GM15510 (cell line): ENCODE measurements around the gene SOAT2.

Source experiments
- POLR2A ChIP-seq: IDR thresholded peaks from 3 replicates; pipeline ENCODE4 v1.6.1; 2011; ENCODE audit warnings: borderline replicate concordance; ENCODE audit not compliant: insufficient read length; ENCODE audit errors: extremely low read depth

SOAT2 gene

DNA sequence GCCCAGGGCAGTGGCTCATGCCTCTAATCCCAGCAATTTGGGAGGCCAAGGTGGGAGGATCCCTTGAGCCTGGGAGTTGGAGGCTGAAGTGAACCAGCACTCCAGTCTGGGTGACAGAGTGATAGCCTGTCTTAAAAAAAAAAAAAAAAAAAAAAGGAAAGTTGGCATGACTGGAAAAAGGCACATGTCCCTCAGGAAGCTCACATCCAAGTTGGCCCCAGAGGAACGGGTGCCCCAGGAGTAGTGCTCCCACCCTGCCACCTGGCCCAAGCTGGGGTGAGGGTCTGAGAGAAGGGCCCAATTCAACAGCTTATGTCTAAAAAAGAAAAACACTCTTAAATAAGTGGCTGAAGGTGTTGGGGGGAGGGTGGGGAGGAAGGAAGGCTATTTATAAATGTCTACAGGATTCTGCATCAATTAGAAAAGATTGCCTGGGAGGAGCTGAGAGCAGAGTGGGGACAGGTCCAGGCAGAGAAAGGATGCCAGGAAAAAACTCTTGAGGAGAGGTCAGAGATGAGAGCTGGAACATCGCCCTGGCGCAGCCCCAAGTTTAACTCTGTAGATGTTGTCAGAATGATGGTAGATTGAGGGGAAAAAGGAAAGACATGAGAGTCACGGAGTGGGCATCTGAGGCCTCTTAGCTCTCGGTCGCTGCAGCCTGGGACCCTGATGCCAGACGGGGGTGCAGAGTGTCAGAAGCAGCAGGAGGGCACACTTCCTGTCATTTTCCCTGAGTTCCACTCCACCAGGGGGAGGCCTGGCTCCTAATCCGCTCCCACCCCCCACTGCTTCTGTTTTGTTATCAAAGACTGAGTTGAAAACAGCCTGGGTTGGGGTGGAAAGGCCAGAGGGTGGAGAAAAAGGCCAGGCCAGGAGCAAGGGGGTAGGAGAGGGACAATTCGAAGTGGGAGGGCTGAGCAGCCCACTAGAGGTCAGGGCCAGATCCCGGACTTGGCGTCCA lies 31.4 kb upstream of the SOAT2 start:
- no peak for TF ChIP-seq POLR2A

DNA sequence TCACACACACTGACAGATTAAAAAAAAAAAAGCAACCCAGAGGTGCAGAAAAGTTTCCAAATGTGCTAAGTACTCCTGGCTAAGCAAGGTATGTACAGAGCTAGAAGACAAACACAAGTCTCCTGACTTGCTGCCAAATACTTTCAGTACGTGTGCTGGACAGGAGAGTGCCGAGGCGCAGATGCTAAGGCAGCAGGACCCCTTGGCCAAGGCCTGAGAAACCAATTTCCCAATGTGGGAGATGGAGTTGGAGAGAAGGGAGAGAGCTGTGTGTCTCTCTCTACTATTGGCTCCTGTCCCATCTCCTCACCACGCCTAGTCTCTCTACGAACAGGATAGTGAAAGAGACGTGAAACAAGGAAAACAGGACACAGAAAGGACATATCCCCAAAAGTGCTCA lies 29.4 kb upstream of the SOAT2 start:
- no peak for TF ChIP-seq POLR2A

DNA sequence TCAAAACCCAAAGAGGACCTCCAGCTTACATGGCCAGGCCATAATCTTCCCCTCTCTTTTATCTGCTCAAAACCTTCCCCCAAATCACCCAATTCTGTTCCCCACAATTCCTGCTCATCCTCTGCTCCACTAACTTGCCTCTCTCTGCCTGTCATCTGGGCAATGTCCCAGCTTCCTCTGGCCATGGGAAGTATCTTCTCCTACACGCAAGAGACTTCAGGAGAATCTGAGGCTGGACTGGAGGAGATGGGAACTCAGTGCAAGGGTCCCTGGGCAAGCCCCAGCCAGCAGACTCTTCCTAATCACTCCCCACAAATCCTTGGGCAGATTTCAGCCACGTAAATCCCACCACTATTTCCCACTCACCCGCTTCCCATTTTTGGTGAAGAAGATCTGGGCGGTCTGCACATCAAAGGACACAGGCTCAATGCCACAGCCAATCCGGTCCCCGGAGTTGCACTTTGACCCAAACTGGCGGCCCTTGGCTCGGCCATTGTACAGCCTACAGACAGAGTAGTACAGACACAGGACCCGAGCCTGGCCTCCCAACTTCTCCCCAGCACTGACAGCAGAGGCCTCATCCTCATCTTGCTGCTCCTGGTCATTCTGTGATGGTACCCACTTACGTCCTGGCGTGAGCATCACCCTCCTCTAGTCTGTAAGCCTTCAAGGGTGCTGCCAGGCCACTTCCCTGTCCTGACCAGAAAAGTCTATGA lies 28.8 kb upstream of the SOAT2 start:
- no peak for TF ChIP-seq POLR2A

DNA sequence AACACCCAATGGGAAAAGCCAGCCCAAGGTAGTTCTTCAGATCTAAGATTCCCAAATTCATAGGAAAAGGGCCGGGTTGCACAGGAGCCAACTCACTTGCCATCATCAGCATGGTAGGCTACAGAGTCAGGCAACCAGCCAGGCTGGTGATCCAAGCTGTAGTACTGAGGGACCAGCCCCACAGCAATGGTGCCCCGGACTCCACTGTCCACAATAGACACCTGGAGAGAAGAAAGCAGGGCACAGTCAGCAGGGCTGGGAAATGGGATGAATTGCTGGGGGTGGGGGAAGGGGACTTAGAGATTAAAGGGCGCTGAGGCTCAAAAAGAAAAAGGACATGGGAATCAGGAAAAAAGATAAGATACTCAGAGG lies 28.3 kb upstream of the SOAT2 start:
- no peak for TF ChIP-seq POLR2A

DNA sequence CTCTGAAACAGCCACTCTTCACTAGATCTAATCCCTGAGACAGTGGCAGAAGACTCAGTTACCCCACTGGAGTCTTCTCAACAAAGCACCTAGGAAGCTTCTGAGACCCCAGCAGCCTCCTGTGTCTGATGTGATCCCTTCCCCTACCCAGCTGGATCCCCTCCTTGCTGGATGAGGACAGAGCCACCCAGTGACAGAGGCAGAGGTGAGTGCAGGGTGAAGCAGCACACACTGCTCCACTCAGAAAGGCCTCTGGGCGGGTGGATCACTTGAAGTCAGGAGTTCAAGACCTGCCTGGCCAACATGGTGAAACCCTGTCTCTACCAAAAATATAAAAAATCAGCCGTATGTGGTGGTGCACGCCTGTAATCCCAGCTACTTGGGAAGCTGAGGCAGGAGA lies 26.8 kb upstream of the SOAT2 start:
- TF ChIP-seq POLR2A: no peak

DNA sequence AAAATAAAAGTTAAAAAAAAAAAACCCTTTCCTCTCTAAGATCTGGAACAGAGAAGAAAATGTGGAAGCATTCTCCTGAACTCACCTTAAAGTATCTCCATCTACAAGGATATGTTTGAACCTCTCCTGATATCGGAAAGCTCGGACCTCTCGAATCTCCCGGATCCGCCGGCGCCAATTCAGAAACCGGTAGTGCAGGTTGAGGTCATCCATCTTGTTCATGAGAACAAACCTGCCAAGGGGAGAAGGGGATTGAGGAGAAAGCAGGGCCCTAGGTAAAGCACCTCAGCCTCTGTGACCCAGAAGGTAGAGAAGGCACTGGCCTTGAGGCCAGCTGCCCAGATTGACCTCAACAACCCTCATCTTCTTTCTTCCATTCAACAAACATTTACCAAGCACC lies 26.3 kb upstream of the SOAT2 start:
- TF ChIP-seq POLR2A: no peak

DNA sequence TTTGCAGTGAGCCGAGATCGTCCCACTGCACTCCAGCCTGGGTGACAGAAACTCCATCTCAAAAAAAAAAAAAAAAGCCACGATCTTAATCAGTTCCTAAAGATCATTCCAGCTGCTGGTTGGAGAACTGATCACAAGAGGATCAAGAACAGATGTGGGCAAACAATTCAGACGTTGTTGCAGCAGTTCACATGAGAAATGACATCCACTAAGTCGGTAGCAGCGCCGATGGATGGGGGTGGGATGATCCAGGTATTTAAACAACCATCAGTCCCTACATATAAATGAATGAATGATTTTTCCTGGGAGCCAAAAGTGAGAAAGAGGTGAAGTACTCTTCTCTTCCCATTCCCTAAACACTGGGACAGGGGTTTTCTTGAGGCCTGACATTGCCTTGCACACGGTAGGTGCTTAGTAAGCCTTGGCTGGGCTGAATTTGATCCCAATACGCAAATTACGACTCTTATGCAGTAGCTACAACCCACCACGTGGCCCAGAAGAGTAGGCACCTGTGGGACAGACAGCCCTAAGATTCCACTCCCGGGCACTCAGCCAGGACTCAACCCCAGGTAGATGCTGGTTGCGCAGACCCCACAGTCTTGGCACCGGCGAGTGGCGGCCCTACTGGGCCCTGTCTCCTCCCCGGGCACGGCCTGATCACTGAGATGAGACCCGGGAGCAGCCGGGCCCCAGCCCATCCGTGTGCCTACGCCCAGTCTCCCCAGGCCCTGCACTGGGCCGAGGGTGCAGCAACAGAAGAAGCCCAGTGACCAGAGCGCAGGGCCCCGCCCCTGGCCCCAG lies 24.7 kb upstream of the SOAT2 start:
- no peak for TF ChIP-seq POLR2A

DNA sequence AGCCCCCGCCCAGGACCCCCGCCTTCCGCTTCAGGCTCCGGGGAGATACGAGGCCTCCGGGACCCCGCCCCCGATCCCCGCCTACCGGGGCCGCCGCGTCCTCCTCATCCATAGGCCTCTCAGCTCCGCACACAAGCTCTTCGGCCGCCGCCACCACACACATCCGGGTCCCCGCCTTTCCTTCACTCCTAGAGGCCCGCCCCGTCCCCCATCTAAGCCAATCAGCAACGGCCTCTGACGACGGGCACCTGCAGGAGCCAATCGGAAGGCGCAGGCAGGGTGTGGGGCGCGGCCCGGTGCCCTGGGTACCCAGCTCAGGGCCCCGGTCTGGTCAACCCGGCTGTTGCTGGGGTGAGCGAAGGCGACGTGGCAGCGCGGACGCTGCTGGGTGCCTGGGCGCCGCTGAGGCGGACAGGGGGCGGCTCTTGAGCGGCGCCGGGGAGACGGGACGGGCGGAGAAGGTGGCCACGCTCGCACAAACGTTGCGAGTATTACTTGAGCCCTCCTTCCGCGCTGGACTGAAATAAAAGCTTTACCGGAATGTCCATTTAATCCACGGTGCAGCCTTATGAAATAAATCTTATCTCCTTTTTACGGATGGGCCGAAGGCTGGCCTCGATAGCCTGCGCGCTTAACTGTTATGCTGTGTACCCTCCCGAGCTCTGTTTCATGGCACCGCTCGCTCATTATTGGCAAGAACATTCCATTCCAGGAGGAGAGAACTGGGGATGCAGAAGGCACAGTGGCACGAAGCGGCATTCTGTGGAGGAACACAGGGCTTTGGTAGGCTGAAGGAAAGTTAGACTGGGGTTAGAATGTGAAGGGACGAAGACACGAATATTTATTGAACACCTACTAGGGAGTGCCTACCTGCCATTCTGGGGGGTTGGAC lies 23.8 kb upstream of the SOAT2 start, which contains the start of gene SPRYD3:
SPRYD3 (minus strand) TSS at position 165 of the 892 bp plus-strand sequence; CDS start at position 108, 57 bp downstream.
- TF ChIP-seq POLR2A: peak; percentile 96

DNA sequence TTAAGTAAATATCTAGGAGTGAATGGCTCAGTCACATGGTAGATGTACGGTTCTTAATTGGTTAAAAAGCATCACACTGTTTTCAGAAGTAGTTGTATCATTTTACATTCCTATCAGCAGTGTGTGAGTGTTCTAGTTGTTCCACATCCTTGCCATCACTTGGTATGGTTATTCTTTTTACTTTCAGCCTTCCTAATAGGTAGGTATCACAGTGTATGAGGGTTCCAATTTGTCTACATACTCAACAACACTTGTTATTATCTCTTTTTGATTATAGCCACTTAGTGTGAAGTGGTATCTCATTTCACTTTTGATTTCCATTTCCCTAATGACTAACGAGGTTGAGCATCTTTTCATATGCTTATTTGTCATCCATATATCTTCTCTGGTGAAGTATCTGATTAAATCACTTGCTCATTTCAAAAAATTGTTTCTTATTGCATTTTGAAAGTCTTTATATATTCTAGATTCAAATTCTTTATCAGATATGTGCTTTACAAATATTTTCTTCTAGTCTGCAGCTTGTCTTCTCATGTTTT lies 20.6 kb upstream of the SOAT2 start:
- no peak for TF ChIP-seq POLR2A

DNA sequence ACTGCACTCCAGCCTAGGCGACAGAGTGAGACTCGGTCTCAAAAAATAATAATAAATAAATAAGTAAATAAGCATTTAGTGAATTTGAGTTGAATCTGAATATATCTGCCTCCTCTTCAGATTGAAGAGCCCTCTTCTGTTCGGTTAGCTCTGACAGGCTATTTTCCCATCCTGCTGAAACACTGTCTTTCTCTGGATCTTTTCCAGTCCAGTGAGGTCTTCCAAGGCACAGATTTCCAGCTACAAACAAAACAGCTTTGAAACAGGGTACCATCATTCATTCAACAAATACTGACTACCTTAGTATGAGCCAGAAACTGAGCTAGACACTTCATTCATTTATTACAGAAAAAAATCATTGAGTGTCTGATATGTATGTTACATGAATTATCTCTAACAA lies 16.9 kb upstream of the SOAT2 start:
- TF ChIP-seq POLR2A: no peak

DNA sequence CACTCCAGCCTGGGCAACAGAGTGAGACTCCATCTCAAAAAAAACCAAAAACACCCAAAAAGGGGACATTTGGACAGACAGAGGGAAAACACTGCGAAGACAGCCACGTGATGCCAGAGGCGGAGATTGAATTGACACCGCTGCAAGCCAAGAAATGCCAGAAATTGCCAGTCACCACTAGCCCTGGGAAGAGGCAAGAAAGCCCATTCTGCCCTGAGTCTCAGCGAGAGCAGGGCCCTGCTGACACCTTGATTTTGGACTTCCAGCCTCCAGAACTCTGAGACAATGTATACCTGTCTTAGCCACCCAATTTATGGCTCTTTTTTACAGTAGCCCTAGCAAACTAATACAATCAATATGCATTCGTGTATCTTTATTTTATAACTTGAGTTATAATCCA lies 13.2 kb upstream of the SOAT2 start:
- no peak for TF ChIP-seq POLR2A

DNA sequence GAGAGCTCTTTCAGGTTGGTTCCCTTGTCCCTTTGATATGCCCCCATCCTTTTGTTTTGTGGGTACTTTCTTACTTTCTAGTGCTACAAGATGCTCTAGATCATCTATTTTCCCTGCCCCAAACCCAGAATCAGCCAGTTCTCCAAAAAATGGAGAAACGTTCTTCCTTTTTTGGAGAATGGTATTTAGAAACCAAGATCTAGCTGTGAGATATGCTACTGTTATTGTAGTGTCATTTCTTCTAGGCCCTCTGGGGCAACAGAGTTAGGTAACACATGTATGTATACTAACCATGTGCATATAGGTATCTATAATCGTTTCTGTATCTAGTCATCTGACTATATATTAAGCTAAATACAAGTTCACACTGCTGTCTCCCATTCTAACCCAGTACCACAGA lies 12.7 kb upstream of the SOAT2 start:
- no peak for TF ChIP-seq POLR2A

DNA sequence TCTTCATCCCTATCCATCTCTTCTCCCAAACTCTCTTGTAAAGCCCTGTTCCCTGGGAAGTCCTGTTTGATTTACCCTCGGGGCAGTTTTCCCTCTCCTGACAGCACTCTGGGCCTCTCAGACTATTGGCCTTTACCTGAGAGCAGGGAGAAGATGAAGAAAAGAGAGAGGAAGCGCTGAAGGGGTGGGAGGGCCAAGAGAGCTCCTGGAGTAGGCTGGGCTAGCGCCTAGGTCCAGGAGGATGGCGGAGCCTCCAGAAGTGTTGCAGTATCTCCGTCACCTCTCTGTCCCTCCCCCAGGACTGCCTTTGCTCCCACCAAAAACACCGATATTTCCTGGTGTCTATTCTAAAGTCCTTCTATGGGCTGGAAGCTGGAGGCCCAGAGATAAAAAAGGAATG lies 11.5 kb upstream of the SOAT2 start:
- no peak for TF ChIP-seq POLR2A

DNA sequence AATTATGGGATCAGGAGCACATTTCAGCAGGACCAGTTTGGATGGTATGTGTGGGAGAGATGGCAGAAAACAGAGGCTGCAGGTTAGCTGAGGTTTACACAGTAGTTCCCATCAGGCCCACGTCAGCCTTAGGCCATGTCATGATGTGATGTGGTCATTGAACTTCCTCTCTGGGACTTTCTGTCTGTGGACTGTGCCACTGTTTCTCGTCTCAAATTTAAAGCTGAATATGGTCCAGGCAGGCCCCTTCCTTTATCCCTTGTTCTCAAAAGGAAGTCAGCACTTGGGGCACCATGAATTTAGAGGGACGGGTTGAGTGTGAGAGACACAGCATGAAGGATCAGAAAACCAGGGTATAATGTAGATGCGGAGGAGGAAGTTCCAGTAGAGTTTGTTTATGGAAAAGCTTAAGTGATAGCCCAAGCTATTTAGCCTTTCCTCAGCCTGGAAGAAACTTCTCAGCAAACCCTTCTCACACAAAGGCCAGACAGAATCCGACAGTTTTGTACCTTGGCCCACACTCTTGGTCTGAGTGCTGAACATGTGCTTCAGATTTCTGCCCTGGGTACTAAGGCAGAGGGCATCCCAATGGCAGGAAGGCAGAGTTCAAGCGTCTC lies 9.4 kb upstream of the SOAT2 start:
- TF ChIP-seq POLR2A: no peak

DNA sequence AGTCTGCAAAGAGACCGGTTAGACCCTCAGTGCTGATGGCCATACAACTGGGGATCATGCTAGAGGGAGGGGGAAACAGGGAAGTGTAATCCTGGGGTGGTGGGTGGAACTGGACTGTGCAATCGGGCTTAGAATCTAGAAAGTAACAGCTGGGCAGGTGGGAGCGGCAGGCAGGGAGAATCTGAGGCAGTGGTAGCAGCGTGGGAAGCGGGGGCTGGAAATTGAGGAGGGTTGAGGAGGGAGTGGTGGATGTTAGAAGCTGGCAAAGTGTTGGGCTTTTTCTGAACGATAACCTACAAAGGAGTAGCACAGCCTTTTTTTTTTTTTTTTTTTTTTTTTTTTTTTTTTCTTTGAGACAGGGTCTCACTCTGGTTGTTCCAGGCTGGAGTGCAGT lies 8.9 kb upstream of the SOAT2 start:
- TF ChIP-seq POLR2A: no peak
